Left colon (tissue), 2 donors: ENCODE measurements around the gene ZCCHC2. TPM values are rescaled to one million over a fixed set of nuclear protein-coding genes. Genes with fewer than 3 reads are reported as not detected.

Source experiments
- ATAC-seq: fragments of 200-7000 bp; cut with Tn5 transposase; one replicate; pipeline ENCODE4 v1.9.1; 2020; ENCODE audit warnings: mild to moderate bottlenecking, moderate library complexity
- DNase-seq, 2 donors: peaks; one replicate each; pipeline ENCODE4 v3.0.0-alpha.2; 2020
- intact Hi-C, 2 donors: fragments of 100-400 bp; cut with DNase I in 1 of 2; cut with micrococcal nuclease in 1 of 2; formaldehyde crosslinking; loops; one replicate each; pipeline versions ENCODE4 v1.11.2 to v1.14.0; 2022; cut with DNase I, micrococcal nuclease
- total RNA-seq, 2 donors: library from RNA; stranded (reverse); fragmentation: NEBNext Ultra II Directional; extraction: Animal tissue kit (Norgen Biotek cat#: 25700); gene quantifications; one replicate each; pipeline ENCODE4 v1.2.1, GENCODE V29; 2021
- donor health status: DM: no; HTN: no; CAD: no.
- donor health status: DM: yes; HTN: yes; CAD: no.

The ZCCHC2 gene
- total RNA-seq, 2 donors from 2014 or later: 20.2 to 23.5 TPM

DNA sequence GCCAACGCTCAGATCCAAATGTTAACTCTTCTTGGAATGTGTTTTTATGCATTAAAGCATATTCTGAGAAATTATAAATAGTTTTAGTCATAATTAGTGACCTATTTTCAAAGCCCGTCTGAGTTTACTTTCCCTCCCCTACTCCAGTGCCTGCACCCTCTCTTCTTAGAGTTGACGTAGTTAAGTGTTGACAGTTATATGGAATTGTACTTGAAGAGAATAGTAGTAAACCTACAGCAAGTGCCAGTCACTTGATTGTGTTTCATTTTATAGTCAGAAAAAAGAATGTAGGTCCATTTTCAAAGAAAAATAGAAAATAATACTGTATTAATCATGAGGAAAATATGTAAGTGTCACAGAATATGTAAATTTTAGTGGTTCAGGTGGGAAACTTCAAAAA lies 41.2 kb downstream of the ZCCHC2 start:
- intact Hi-C loops: no loop called here

DNA sequence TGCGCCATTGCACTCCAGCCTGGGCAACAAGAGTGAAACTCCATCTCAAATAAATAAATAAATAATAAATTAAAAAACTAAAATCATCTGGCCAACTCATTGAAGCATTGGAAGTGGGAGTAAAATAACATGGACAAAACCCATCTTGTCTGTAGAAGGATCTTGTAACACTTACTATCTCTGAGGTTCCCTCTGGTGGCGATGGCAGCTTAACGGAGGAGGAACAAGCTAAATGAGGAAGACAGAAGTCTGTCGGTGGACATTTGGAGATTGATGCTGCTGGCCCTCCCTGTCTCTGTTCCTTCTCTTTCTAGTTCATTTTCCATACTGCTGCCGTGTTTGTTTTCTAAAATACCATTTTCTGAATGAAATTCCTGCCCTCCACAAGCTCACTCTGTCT lies 43.4 kb downstream of the ZCCHC2 start:
- DNase-seq (peak; percentile 52 to 63), ATAC-seq (peak; percentile 62)
- intact Hi-C loops: no loop called here

More for the DNA sequence above, 41.2 kb downstream of the ZCCHC2 start:
- ATAC-seq (no peak), DNase-seq (no peak)

DNA sequence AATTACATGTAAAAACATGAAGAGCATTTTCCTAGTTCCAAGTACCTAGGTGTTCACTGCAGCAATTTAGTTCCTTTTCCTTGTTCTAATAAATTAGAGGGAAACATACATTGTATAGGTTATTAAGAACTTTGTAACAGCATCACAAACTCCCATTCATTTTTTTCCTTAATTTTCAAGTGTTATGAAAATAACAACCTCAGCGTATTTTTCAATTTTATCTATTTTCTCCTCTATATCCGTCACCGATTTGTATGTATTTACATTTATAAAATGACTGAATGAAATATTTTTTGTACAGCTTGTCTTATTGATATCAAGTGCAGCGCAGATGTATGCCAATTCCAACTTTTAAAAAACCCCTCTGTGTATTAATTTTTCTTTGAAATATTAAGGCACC lies 44.0 kb downstream of the ZCCHC2 start:
- DNase-seq (no peak), ATAC-seq (no peak)
- intact Hi-C loops: no loop called here

DNA sequence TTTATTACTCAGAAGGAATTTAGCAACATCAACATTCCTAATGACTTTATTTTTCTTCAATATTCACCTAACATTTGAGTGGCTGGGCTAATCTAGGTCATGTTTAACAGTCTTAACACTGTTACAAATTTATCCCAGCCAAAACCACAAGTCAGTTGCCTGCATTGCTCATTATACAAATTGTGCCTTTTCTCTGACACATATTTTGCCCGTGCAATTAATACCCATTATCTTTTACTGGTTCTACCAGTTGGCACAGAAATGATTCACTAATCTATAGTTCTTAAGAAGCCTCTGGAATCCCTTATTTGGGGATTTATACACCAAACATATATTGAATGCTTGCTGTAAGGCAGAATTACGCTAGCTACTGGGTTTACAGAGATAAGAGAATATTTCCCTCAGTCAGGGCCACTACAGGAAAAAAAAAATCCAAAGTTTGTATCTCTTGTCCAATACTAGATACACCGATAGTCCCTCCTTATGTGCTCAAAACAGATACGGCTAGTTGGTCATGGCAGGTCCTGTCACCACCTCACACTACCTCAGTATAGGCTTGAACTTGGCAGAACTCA lies 46.3 kb downstream of the ZCCHC2 start:
- no peak for DNase-seq
- intact Hi-C loops: no loop called here

DNA sequence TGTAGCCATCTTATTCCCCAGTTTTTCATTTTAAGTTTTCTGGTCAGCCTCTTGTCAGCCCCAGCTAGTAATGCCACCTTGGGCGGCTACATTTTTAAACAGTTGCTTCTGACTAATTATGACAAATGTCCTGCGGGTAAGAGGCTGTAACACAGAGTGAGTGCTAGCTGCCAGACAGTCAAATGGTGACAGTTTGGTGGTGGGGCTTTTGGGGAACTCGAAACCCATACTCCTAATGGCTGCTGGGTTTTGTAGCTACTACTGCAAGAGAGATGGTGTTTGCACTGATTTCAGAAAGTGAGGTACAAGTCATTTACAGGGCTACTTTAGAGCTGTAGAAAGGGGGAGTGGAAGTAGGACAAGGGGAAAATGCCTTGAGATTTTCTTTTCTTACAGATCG lies 48.2 kb downstream of the ZCCHC2 start:
- ATAC-seq (no peak), DNase-seq (no peak)
- intact Hi-C loops: no loop called here

More for the DNA sequence above, 46.3 kb downstream of the ZCCHC2 start:
- ATAC-seq: no peak

DNA sequence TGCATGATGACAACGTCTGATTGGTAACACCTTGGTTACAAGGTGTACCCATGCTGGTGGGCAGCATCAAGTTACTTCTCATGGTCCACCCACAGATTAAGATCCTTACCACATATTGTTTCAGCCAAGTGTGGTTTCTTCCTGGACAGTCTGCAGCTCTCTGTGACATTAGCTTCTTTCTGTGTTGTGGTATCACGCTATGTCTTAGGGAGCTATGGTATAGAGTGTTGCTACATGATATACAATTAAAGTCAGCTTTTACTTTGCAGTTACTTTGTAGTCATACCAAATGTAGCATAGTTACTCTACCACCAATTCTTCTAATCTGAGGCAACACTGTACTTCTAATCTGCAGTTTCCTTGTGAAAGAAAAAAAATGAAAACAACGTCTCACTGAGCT lies 48.8 kb downstream of the ZCCHC2 start:
- ATAC-seq: no peak

DNA sequence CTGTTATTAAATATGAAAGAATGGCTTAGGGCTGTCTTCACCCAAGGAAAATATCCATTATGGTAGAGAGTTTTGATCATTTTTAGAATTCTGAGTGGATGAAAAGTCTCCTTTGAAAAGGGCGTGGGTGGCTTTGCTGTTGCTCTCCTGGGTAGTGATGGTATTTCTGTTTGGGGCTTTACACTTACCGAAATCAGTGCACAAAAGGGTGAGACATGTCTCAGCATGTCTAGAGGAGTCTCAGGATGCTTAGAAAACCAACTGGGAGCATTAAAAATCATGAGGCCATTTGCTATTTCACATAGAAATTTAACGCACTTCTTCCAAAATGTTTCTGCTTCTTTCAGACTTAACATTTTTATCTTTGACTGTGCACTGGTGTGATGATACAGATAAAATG lies 49.6 kb downstream of the ZCCHC2 start:
- DNase-seq (no peak), ATAC-seq (no peak)
- intact Hi-C loops: no loop called here

More for the DNA sequence above, 48.8 kb downstream of the ZCCHC2 start:
- intact Hi-C loops: no loop called here
- DNase-seq: no peak

DNA sequence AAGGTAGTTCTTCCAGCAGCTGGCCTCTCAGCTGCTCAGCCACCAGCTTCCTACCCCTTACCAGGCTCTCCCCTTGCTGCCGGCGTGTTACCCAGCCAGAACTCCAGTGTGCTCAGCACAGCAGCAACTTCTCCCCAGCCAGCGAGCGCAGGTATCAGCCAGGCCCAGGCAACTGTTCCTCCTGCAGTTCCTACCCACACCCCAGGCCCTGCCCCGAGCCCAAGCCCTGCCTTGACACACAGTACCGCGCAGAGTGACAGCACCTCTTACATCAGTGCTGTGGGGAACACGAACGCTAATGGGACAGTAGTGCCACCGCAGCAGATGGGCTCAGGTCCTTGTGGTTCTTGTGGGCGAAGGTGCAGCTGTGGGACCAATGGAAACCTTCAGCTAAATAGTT lies 52.0 kb downstream of the ZCCHC2 start:
- intact Hi-C loops: no loop called here
- DNase-seq (no peak), ATAC-seq (no peak)

DNA sequence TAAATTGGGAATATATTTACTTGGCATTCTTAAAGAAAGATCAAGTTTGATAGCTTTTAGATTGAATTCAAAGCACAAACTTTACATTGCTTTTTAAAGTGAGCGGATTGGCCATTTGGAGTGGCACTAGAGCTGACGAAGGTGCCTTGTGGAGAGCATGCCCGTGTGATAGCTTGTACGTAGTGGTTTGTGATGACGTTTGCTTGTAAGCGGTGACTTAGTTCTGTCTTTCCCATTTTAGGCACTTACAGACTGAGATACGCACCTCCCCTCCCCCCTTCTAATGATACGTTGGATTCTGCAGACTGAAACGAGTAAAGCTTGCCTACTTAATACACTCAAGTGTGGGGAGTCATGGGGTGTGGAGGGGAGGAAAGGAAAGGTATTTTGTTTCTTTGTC lies 53.4 kb downstream of the ZCCHC2 start:
- DNase-seq (no peak), ATAC-seq (no peak)
- intact Hi-C loops: no loop called here

DNA sequence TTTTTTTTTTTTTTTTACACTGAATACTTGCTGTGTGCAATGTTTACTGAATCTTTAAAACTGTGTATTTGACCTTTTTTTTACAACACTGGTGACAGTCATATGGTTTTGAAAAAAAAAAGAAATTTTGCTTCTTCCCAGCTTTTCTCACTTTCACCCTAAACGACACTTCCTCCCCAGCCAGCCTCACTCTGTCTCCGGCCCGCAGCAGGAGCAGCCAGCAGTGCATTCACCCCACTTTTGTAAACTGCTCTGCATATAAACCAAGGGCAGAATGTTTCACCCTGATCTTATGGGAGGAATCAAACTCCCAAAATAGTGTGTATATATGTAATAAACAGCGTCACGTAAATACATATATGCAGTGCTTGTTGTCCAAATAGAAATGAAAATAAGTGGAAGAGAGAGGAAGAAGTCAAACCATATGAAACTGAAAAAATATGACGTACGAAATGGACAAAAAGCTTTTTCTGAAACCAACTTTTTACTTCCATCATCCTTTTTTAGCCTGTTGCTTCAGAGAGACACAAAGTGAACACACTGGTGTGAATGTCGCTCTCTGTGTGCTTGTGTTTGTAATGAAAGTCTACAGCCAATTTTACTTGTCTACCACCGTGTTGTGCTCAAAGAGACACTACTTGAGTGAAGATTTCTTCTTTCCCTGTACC lies 54.2 kb downstream of the ZCCHC2 start:
- intact Hi-C loops: no loop called here
- ATAC-seq: no peak
- no peak for DNase-seq

DNA sequence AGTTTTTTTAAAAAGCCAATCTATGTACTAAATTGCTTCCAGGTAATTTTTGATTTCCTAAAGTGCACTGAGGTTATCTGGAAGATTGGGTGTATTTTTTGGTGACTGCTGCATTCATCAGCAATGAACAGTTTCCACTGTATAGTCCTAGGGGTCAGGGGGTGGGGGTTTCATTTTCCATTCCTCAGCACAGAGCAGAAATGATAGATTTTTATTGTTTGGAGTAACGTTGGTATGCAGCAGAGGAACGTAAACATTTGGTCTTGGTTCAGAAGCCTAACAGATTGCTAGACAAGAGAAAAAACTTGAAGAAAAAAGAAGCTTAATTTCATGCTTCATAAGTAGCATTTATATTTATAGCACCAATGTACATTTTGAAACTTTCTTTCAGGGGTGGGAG lies 54.9 kb downstream of the ZCCHC2 start:
- DNase-seq (no peak), ATAC-seq (no peak)
- intact Hi-C loops: no loop called here

DNA sequence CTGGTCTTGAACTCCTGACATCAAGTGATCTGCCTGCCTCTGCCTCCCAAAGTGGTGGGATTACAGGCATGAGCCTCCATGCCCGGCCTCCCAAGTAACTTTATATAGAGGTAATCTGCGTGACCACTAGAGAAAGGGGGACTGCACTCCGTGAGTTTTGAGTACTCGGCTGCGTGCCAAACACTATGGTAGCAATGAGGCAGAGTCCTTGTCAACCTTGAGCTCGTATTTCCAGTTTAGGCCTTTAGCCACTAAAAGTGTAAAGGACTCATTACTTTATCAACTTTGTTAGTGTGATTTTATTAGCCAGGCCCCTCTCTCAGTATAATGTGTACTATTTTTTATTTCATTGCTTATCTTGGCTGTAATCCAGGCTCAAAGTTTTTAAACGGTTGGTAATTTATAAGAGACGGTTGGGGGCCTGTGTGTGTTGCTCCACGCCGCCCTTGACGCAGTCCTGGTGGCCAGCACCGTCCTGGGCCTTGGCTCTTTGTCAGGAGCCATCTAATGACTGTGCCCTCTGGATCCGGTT lies 56.2 kb downstream of the ZCCHC2 start:
- intact Hi-C loops: no loop called here
- ATAC-seq: peak; percentile 64
- DNase-seq: peak in 1 of 2 donors; percentile 40

DNA sequence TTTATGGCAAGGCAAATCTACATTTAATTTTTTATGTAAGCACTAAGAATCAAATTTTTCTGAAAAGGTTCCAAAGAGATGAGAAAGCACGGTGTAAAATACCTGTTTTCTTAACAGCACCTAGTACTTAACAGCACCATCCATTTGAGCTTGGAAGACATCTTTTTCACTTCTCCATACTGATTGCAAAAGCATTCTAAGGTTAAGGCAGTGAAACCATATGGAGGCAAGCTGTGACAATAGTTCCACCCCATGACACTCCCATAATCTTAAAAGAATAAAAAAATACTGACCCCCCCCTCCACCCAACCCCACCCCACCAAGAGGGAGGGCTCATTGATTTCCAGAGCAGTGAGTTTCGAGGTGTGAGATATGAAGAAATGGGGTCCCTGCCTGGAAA lies 60.6 kb downstream of the ZCCHC2 start:
- ATAC-seq (no peak), DNase-seq (no peak)
- intact Hi-C loops: loop anchor here (5.0 to 10.0 kb wide), 4 partner anchors 131 to 401 kb away; partner anchors contain the start of gene PHLPP1 (in 1 of the 2)

DNA sequence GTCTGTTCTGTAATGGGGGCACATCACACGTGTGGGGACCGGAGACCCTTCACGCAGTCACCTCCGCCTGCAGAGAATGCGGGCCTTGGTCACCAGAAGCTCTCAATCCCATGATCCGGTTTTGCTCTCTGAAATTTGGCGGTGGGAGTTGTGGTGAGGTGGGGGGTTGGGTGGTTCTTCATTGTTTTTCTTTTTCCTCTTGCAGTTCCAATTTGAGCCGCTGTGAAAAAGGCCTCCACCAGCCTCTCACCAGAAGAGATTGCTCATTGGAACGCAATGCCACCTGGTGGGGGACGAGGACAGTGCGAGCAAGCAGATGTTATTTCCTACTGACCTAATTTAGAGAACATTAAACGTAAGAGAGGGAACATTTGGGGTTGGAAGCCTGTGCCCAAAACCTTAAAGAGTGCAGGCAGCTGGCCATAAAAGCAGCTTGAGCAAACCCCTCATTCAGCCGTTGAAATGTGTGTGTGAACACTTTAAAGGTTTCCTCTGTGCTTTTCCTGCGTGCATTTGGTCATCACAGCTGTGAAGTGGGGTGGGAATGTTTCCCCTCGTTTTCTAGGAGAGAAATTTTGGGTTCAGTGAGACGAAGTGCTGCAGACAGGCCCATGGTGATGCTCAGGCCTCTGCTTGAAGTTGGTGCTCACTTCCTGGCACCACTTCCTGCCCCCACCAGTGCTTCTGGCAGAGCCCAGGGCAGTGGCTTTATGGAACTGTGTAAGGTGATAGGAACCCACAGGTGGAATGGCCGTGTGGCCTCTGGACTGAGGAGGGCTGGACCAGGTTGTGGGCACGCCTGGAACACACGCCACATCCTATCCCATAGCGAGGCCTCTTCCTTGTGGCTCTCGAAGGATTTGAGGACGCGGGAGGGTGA lies 61.7 kb downstream of the ZCCHC2 start:
- intact Hi-C loops: loop anchor here (5.0 to 10.0 kb wide), 5 partner anchors 130 to 400 kb away; partner anchors contain the start of gene PHLPP1 (in 1 of the 2)
- peak; percentile 88 for ATAC-seq
- DNase-seq: peak; percentile 76 to 88

DNA sequence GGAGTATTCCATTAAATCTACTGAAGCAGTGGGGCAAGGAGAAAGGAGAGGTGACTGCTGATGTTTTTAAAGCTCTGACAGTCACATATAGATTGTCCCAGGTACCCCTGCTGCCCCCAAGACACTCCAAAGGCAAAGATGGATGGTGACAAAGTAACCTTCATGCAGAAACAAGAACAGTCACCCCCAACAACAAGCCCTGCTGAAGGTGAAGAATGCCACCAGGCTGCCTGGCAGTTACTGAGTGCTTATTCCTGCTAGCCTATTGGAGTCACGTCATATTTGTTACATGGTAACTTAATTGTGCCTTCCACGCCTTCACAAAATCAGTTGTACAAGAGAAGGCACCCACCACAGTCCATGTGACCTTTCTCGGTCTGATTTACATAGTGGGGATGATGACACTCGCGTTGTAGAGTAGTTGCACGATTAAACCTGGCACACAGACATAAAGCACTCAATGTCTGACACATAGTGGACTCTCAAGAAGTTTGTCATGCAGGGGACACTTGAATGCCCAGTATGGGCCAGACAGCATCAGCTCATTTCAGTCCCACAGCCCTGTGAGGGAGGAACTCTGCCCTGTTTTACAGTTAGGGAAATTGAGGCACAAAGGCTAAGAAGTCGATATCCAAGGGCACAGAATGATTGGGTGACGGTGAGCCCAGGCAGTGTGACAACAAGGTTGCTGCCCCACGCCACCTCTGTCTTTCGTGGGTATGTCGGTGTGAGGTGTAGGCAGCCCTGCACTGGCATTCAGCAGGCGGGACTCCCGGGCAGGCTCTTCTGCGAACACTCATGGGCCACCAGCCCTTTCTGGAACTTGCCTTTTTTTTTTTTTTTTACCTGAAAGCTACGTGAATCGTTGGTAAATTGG lies 62.7 kb downstream of the ZCCHC2 start:
- no peak for DNase-seq
- intact Hi-C loops: loop anchor here (5.0 to 10.0 kb wide), 4 partner anchors 129 to 399 kb away; partner anchors contain the start of gene PHLPP1 (in 1 of the 2)
- no peak for ATAC-seq

DNA sequence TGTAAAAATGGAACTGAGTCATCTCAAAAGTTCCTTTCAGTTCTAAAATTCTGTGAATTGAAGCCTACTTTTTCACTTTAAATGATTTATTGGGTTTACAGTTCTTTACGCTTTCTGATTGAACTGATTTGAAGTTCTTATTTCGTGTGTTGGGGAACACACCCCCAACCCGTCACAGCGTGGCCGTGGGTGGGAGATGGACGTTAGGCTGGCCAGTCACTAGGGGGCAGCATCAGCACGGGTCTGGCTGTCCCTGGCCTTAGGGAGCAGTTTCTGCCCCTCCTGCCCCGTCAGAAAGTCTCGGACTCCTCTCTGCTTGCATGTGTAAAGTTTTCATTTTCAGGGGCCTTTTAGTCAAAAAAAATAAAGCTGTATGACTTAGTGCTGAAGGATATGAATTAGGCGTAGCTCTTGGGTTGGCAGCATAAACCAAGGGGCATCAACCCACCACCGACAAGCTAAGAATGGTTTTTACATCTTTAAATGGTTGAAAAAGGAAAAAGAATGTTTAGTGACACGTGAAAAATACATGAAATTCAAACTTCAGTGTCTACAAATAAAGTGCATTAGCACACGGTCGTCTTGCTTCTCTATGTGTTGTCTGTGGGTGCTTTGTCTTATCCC lies 63.4 kb downstream of the ZCCHC2 start:
- intact Hi-C loops: loop anchor here (5.0 to 10.0 kb wide), 4 partner anchors 129 to 399 kb away; partner anchors contain the start of gene PHLPP1 (in 1 of the 2)
- peak; percentile 63 for ATAC-seq
- DNase-seq: peak; percentile 48 to 74

DNA sequence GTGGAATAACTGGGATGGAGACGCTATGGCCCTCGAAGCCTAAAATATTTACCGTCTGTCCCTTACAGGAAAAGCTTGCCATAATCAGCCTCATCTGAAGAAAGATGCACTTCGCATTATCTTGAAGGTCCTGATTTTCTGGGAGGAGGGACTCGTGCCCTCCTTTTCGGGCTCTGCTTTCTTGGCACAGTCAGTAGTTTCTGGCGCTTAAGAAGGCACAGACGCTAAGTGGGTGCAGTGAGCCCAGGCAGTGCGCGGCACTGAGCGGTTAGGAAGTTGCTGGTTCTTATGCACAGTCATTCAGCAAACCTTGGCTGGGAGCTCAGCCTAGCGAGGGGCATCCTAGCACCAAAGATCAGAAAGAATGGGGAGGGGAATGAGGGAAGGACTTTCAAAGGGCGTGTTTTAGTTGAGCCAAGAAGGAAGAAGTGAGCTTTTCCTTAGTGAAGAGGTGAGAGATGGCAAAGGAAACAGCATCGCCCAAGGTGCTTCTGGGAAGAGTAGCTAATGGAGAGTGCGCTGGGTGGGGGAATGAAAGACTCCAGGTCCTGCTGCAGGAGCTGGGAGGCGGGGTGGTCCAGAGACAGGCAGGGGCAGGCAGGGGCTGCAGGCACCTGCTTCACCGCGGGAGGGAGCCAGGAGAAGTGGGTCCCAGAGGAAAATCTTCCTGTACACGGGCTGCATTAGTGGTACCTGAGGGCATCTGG lies 64.1 kb downstream of the ZCCHC2 start:
- ATAC-seq: no peak
- intact Hi-C loops: loop anchor here (5.0 to 10.0 kb wide), 4 partner anchors 128 to 398 kb away; partner anchors contain the start of gene PHLPP1 (in 1 of the 2)
- DNase-seq: no peak
